ENCODE measurements around the gene IL22. TPM values are rescaled to one million over a fixed set of nuclear protein-coding genes. Genes with fewer than 3 reads are reported as not detected.

IL22 gene
- total RNA-seq, 1 donor from 2014 or later: not detected

DNA sequence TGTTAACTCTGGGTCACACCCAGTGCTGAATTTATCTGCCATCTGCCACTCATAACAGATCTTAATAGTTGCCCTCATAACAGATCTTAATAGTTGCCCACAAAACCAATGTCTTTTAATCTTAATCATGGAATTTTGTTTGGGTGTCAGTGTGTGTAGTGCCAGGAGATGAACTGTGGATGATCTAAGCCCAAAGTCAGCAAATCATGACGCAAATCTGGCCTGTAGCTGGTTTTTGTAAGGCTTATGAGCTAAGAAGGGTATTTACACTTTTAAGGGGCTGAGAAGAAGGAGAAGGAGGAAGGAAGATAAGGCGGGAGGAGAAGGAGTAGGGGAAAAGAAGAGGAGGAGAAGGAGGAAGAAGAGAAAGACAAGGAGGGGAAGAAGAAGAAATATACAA, 17.8 kb downstream of the IL22 start:
- Histone ChIP-seq H3K9me3 (ENCODE audit: insufficient read depth, low read depth, low read length) (no peaks in the 10 kb centered on the region), H3K79me2 (ENCODE audit: insufficient read depth, low read length) (no peaks in the 10 kb centered on the region), H3K4me1 (ENCODE audit: insufficient read depth, low read length) (peaks cover 26% of the 10 kb centered on the region), H3K9ac (ENCODE audit: low read length) (no peak overlapping the region), H4K20me1 (ENCODE audit: insufficient read depth, low read length) (no peaks in the 10 kb centered on the region), H2AFZ (ENCODE audit: low read depth, low read length) (no peak overlapping the region), H3K27ac (ENCODE audit: low read depth, low read length) (no peak overlapping the region), H3K27me3 (ENCODE audit: insufficient read depth, low read length) (no peaks in the 10 kb centered on the region), H3K4me2 (ENCODE audit: low read length) (no peak overlapping the region), H3K36me3 (ENCODE audit: insufficient read depth, low read length) (no peaks in the 10 kb centered on the region), H3K4me3 (ENCODE audit: insufficient read depth, low read depth, low read length) (no peak overlapping the region)
- no peak overlapping the region for H3K4me3 Mint-ChIP-seq (ENCODE audit: unreplicated experiment)
- DNase-seq (ENCODE audit: low read depth) (no peak), FAIRE-seq (no peak)
- no peak overlapping the region for H3K27ac Mint-ChIP-seq (ENCODE audit: unreplicated experiment)
- peaks cover 4% of the 10 kb centered on the region for H3K27me3 Mint-ChIP-seq (ENCODE audit: low read depth, unreplicated experiment)
- peaks cover 23% of the 10 kb centered on the region for H3K4me1 Mint-ChIP-seq (ENCODE audit: low read depth, unreplicated experiment)
- TF ChIP-seq CTCF (IDR thresholded peaks at IDR 0.05; ENCODE audit: insufficient read depth, low read depth, low read length): no peak
- no peak for TF ChIP-seq EZH2 (IDR thresholded peaks at IDR 0.05; ENCODE audit: insufficient read depth, low read length)
- no peaks in the 10 kb centered on the region for H3K36me3 Mint-ChIP-seq (ENCODE audit: low read depth, unreplicated experiment)
- H3K9me3 Mint-ChIP-seq (ENCODE audit: unreplicated experiment): peaks cover 3% of the 10 kb centered on the region

DNA sequence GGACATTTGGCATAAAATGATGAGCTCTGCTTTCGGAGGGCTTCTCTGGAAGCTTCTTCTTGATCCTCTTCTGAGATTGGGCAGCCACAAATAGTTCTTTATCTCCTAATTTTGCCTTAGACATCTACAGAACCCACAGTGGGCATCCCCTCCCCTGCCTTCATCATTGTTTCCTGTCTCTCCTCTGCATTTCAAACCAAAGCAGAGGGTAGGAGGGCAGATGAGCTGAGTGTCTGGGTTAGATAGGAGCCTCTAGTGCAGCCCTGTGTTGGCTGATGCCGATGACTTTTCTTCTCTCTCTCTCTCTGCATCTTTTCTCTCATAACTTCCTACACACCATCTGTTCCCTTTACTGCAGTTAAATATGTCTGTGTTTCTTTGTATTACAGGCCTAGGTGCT, 19.3 kb downstream of the IL22 start:
- Histone ChIP-seq H3K79me2 (ENCODE audit: insufficient read depth, low read length) (no peaks in the 10 kb centered on the region), H3K9me3 (ENCODE audit: insufficient read depth, low read depth, low read length) (no peaks in the 10 kb centered on the region), H4K20me1 (ENCODE audit: insufficient read depth, low read length) (no peaks in the 10 kb centered on the region), H3K27me3 (ENCODE audit: insufficient read depth, low read length) (no peaks in the 10 kb centered on the region), H3K36me3 (ENCODE audit: insufficient read depth, low read length) (no peaks in the 10 kb centered on the region), H3K4me1 (ENCODE audit: insufficient read depth, low read length) (peaks cover 11% of the 10 kb centered on the region), H3K9ac (ENCODE audit: low read length) (no peak overlapping the region), H3K4me3 (ENCODE audit: insufficient read depth, low read depth, low read length) (no peak overlapping the region), H2AFZ (ENCODE audit: low read depth, low read length) (no peak overlapping the region), H3K27ac (ENCODE audit: low read depth, low read length) (no peak overlapping the region), H3K4me2 (ENCODE audit: low read length) (no peak overlapping the region)
- Mint-ChIP-seq H3K27ac (ENCODE audit: unreplicated experiment) (no peak overlapping the region), H3K4me3 (ENCODE audit: unreplicated experiment) (no peak overlapping the region), H3K27me3 (ENCODE audit: low read depth, unreplicated experiment) (peaks cover 4% of the 10 kb centered on the region), H3K4me1 (ENCODE audit: low read depth, unreplicated experiment) (peaks cover 10% of the 10 kb centered on the region), H3K36me3 (ENCODE audit: low read depth, unreplicated experiment) (no peaks in the 10 kb centered on the region), H3K9me3 (ENCODE audit: unreplicated experiment) (peaks cover 3% of the 10 kb centered on the region)
- no peak for DNase-seq (ENCODE audit: low read depth)
- no peak for TF ChIP-seq EZH2 (IDR thresholded peaks at IDR 0.05; ENCODE audit: insufficient read depth, low read length)
- no peak for TF ChIP-seq CTCF (IDR thresholded peaks at IDR 0.05; ENCODE audit: insufficient read depth, low read depth, low read length)
- FAIRE-seq: no peak

DNA sequence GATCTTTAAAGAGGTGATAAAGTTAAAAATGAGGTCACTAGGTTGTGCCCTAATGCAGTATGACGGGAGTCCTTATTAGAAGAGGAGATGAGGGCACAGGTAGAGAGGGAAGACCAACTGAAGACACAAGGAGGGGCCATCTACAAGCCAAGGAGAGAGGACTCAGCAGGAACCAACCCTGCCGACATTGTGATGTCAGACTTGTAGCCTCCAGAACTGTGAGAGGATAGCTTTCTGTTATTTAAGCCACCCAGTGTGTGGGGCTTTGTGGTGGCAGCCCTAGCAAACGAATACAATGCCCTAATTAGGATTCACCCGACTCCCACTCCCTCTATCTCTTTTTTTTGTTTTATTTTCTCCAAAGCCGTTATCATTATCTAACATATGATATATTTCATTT, 19.9 kb downstream of the IL22 start:
- Histone ChIP-seq H3K4me3 (ENCODE audit: insufficient read depth, low read depth, low read length) (no peak overlapping the region), H3K9ac (ENCODE audit: low read length) (no peak overlapping the region), H3K4me1 (ENCODE audit: insufficient read depth, low read length) (peaks cover 11% of the 10 kb centered on the region), H3K36me3 (ENCODE audit: insufficient read depth, low read length) (no peaks in the 10 kb centered on the region), H3K9me3 (ENCODE audit: insufficient read depth, low read depth, low read length) (no peaks in the 10 kb centered on the region), H3K27me3 (ENCODE audit: insufficient read depth, low read length) (no peaks in the 10 kb centered on the region), H3K27ac (ENCODE audit: low read depth, low read length) (no peak overlapping the region), H4K20me1 (ENCODE audit: insufficient read depth, low read length) (no peaks in the 10 kb centered on the region), H3K4me2 (ENCODE audit: low read length) (no peak overlapping the region), H3K79me2 (ENCODE audit: insufficient read depth, low read length) (no peaks in the 10 kb centered on the region), H2AFZ (ENCODE audit: low read depth, low read length) (no peak overlapping the region)
- TF ChIP-seq EZH2 (IDR thresholded peaks at IDR 0.05; ENCODE audit: insufficient read depth, low read length): no peak
- no peak for TF ChIP-seq CTCF (IDR thresholded peaks at IDR 0.05; ENCODE audit: insufficient read depth, low read depth, low read length)
- no peaks in the 10 kb centered on the region for H3K36me3 Mint-ChIP-seq (ENCODE audit: low read depth, unreplicated experiment)
- no peak overlapping the region for H3K4me3 Mint-ChIP-seq (ENCODE audit: unreplicated experiment)
- H3K27me3 Mint-ChIP-seq (ENCODE audit: low read depth, unreplicated experiment): peaks cover 4% of the 10 kb centered on the region
- FAIRE-seq (no peak), DNase-seq (ENCODE audit: low read depth) (no peak)
- peaks cover 10% of the 10 kb centered on the region for H3K4me1 Mint-ChIP-seq (ENCODE audit: low read depth, unreplicated experiment)
- H3K27ac Mint-ChIP-seq (ENCODE audit: unreplicated experiment): no peak overlapping the region
- peaks cover 3% of the 10 kb centered on the region for H3K9me3 Mint-ChIP-seq (ENCODE audit: unreplicated experiment)
